ENCODE data around the gene TPGS1.

GRCh38 chr19:475360-475759 is 31.9 kb upstream of the TPGS1 start:
- TF ChIP-seq TARDBP (IDR thresholded peaks at IDR 0.05), result no peak
- TF ChIP-seq ARNT (IDR thresholded peaks at IDR 0.05), result no peak
- TF ChIP-seq FOXK2 (IDR thresholded peaks at IDR 0.05), result no peak
- no peak for TF ChIP-seq BHLHE40 (IDR thresholded peaks at IDR 0.05; ENCODE audit: borderline replicate concordance)
- TF ChIP-seq CTBP1 (IDR thresholded peaks at IDR 0.05; ENCODE audit: borderline replicate concordance), result no peak
- TF ChIP-seq LEF1 (IDR thresholded peaks at IDR 0.05; ENCODE audit: borderline replicate concordance), result no peak
